Right atrium auricular region (tissue), 2 donors: ENCODE measurements around the gene ARID5A. TPM values are rescaled to one million over a fixed set of nuclear protein-coding genes. Genes with fewer than 3 reads are reported as not detected.
"Not testable (repeated sequence)": the region's sequence is repeated elsewhere in the genome, so short reads cannot be mapped to it uniquely, and the experiment has no call there.

Experiments
- DNase-seq: peaks from one replicate; pipeline ENCODE4 v3.0.0-alpha.2; 2019; ENCODE audit warnings: low spot score
- H3K27ac ChIP-seq, 2 donors: fragments of 200-600 bp; sonication (generic); 1 replicate in 1 of 2; 2 replicates in 1 of 2; pipeline ENCODE4 v1.5.1; 2016 to 2019
- H3K27me3 ChIP-seq, 2 donors: fragments of 200-600 bp; sonication (generic); one replicate each; pipeline versions ENCODE4 v1.5.1 to v1.6.0; 2017 to 2019
- H3K36me3 ChIP-seq: fragments of 200-600 bp; sonication (generic); one replicate; pipeline ENCODE4 v1.5.1; 2016
- H3K4me1 ChIP-seq, 2 donors: fragments of 200-600 bp; sonication (generic); one replicate each; pipeline versions ENCODE4 v1.5.1 to v1.6.0; 2017 to 2019
- H3K4me3 ChIP-seq, 2 donors: fragments of 200-600 bp; sonication (generic); 1 replicate in 1 of 2; 2 replicates in 1 of 2; pipeline ENCODE4 v1.5.1; 2017 to 2019; ENCODE audit warnings: mild to moderate bottlenecking in 1 of 2, moderate library complexity in 1 of 2
- H3K9me3 ChIP-seq, 2 donors: fragments of 200-600 bp; sonication (generic); one replicate each; pipeline ENCODE4 v1.5.1; 2019
- total RNA-seq, 2 donors: library from RNA; depleted of rRNA; stranded (reverse); fragments of >200 nt; gene quantifications; one replicate each; pipeline ENCODE4 v1.1.0, GENCODE V29; 2016
- TF ChIP-seq, protein P1 (sequence below), 2 donors: fragments of 200-600 bp; sonication (generic); IDR thresholded peaks; one replicate each; pipeline ENCODE4 v1.5.1; 2019; ENCODE audit warnings: antibody characterized with exemption in 2 of 2

The ARID5A gene
- total RNA-seq, 2 donors from 2014 or later: 17.1 to 52.6 TPM

DNA sequence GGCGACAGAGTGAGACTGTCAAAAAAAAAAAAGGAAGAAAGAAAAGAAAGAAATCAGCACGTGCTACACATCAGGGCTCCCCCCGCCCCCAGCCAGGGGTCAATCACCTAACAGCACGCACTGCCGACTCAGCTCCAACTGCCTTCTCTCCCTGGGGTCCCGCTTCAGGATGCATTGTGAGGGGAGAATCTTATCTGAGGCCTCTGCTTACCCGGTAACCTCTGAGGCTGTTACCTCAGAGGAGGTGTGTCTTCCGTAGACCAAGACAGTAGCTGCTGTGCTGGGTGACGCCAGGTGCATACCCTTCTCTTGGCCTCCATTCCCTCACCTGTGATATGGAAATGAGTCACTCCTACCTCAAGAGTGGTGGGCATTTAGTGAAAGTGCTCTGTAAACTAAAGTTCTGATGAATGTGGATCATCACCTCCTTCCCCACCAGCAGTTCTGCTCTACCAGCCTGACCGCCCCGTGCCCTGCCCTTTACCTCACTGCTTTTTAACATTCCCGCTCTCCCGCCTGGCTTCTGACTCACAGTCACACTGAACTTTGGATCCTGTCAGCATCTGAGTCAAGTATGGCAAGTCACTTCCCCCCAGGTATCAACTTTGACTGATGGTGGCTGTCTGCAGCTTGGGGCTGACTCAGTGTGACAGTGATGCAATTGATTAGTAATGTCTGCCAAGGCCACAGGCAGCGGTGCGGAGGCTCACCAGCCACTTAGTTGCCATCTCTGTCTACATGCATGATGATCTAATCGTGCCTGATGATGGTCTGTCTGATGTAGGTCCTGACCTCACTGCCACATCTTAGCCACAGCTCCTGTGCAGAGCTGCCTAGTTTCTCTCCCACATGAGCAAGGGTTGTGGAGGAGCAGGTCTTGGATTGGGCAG lies 20.1 kb downstream of the ARID5A start:
- H3K4me1 ChIP-seq: peaks cover 0 to 12% of the 10 kb centered on the region in 2 donors
- peaks cover 12% of the 10 kb centered on the region for H3K36me3 ChIP-seq
- H3K9me3 ChIP-seq: no peaks in the 10 kb centered on the region
- no peak for DNase-seq
- no peak overlapping the region for H3K4me3 ChIP-seq
- no peak overlapping the region for H3K27ac ChIP-seq
- H3K27me3 ChIP-seq: no peaks in the 10 kb centered on the region
- TF ChIP-seq, protein P1, sequence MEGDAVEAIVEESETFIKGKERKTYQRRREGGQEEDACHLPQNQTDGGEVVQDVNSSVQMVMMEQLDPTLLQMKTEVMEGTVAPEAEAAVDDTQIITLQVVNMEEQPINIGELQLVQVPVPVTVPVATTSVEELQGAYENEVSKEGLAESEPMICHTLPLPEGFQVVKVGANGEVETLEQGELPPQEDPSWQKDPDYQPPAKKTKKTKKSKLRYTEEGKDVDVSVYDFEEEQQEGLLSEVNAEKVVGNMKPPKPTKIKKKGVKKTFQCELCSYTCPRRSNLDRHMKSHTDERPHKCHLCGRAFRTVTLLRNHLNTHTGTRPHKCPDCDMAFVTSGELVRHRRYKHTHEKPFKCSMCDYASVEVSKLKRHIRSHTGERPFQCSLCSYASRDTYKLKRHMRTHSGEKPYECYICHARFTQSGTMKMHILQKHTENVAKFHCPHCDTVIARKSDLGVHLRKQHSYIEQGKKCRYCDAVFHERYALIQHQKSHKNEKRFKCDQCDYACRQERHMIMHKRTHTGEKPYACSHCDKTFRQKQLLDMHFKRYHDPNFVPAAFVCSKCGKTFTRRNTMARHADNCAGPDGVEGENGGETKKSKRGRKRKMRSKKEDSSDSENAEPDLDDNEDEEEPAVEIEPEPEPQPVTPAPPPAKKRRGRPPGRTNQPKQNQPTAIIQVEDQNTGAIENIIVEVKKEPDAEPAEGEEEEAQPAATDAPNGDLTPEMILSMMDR (IDR thresholded peaks at IDR 0.05): no peak

DNA sequence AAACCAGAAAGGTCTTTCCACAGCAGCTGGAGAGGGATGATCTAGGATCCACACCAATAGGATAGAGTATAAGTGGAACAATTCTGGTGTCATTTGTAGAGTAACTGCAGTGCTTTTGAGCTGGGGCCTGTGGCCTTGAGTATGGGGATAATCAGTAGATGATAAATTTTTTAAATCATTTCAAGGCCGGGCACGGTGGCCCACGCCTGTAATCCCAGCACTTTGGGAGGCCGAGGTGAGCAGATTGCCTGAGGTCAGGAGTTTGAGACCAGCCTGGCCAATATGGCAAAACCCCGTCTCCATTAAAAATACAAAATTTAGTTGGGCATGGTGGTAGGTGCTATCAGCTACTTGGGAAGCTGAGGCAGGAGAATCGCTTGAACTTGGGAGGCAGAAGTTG lies 20.9 kb downstream of the ARID5A start:
- not testable (repeated sequence) for H3K27me3 ChIP-seq, H3K27ac ChIP-seq, H3K4me3 ChIP-seq, H3K36me3 ChIP-seq, H3K9me3 ChIP-seq, DNase-seq
- H3K4me1 ChIP-seq: peaks cover 0 to 12% of the 10 kb centered on the region in 2 donors

DNA sequence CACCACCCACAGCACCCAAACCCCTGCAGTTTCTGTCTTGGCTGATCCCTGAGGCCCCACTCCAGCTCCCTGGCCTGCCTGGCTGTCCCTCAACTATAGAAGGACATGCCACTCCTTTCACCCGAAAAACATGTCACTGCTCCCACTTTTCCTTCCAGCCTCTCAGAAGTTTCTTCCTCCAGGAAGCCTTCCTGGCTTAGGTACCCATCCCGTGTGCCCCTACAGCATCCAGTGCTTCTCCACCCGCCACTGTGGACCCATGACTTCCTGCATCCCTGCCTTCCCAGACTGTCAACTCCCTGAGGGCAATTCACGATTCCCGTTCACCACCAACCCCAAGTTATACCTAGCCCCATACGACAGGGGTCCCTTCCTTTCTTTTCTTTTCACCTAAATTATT lies 21.5 kb downstream of the ARID5A start:
- H3K4me1 ChIP-seq: peaks cover 0 to 12% of the 10 kb centered on the region in 2 donors
- no peak overlapping the region for H3K27ac ChIP-seq
- TF ChIP-seq, protein P1 (IDR thresholded peaks at IDR 0.05): no peak
- H3K4me3 ChIP-seq: no peak overlapping the region
- no peak for DNase-seq
- H3K36me3 ChIP-seq: no peaks in the 10 kb centered on the region
- no peaks in the 10 kb centered on the region for H3K9me3 ChIP-seq
- H3K27me3 ChIP-seq: no peaks in the 10 kb centered on the region

DNA sequence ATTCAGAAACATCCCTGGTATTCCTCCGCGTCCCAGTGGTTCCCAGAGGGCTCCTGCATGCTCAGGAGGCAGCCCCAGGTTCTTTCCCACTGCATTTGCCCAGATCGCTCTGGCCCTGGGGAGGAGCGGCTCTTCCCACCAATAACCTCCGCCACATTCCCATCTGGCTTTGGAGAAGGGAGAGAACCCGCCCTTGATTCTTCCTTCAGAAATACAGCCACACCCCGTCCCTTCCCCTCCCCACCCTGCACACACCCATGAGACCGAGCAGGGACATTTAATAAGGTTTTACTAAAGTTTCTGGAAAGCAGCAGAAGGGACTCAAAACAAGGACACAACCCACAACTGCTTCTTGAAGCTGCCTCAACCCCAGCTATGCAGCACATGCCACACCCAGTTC lies 21.9 kb downstream of the ARID5A start:
- no peak for DNase-seq
- H3K4me3 ChIP-seq: no peak overlapping the region
- TF ChIP-seq, protein P1 (IDR thresholded peaks at IDR 0.05): no peak
- H3K36me3 ChIP-seq: no peaks in the 10 kb centered on the region
- peaks cover 0 to 12% of the 10 kb centered on the region in 2 donors for H3K4me1 ChIP-seq
- no peak overlapping the region for H3K27ac ChIP-seq
- no peaks in the 10 kb centered on the region for H3K27me3 ChIP-seq
- no peaks in the 10 kb centered on the region for H3K9me3 ChIP-seq

DNA sequence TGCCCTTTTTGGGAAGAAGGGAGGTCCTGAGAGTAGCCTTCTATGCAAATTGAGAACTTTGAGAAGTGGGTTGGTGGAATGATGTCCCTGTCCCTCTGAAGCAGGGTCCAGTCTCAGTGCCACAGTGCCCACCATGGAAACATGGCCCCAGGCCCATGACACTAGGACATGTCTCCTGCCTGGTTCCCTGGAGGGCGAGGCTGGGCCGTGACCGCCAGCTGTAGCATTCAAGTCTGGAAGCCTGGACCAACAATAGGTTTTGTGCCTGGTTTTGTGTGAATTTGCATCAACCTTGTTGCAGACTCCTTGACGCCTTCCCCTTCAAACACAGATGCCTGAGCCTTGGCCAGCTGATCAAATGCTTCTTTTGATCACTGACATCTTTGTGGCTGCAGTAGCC lies 27.5 kb downstream of the ARID5A start:
- no peaks in the 10 kb centered on the region for H3K9me3 ChIP-seq
- H3K4me1 ChIP-seq: no peaks in the 10 kb centered on the region
- no peak overlapping the region for H3K4me3 ChIP-seq
- H3K27me3 ChIP-seq: no peaks in the 10 kb centered on the region
- H3K36me3 ChIP-seq: no peaks in the 10 kb centered on the region
- no peak for DNase-seq
- TF ChIP-seq, protein P1 (IDR thresholded peaks at IDR 0.05): no peak
- H3K27ac ChIP-seq: no peak overlapping the region

DNA sequence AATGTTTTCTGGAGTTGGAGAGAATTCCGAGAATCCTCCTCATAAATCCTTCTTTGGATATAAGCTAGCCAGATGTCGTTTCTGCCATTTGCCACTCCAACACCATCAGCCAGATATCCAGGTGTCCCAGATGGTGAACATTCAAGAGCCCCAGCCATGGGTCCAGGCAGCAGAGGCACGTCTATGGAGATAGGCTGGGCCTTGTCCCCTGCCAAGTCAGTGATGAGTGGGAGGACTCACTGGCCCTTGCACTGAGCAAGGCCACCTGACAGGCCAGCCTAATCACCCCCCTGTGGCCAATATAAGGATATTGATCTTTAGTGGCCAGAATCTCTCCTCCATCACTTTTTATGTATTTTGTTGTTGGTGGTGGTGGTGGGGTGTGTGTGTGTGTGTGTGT lies 28.0 kb downstream of the ARID5A start:
- Histone ChIP-seq H3K27ac (no peak overlapping the region), H3K4me3 (no peak overlapping the region), H3K27me3 (no peaks in the 10 kb centered on the region), H3K36me3 (no peaks in the 10 kb centered on the region), H3K4me1 (no peaks in the 10 kb centered on the region), H3K9me3 (no peaks in the 10 kb centered on the region)
- TF ChIP-seq, protein P1 (IDR thresholded peaks at IDR 0.05): no peak
- DNase-seq: no peak
